ENCODE measurements around the gene RNF7. TPM values are rescaled to one million over a fixed set of nuclear protein-coding genes. Genes with fewer than 3 reads are reported as not detected.
A peak's percentile ranks its signal among the peaks of the same experiment; 100 is the strongest.
"Not testable (repeated sequence)": the region's sequence is repeated elsewhere in the genome, so short reads cannot be mapped to it uniquely, and the experiment has no call there.

Gene RNF7
- polyA plus RNA-seq (ENCODE audit: insufficient read length), result 97.5 TPM
- long read RNA-seq, donor 1, transcript RNF7-202 (3 exons, 805 nt), result minor isoform, 16 of 191 reads
- long read RNA-seq, donor 1, transcript RNF7-201 (3 exons, 2,763 nt), result major isoform, 153 of 191 reads
- long read RNA-seq, donor 1, partial matches to known transcripts, result 17 of 191 reads
- long read RNA-seq, donor 1, other reads (novel, unspliced or antisense), result 0 of 191 reads
- long read RNA-seq, donor 2, transcript RNF7-201 (3 exons, 2,763 nt), result major isoform, 113 of 140 reads
- long read RNA-seq, donor 2, transcript RNF7-202 (3 exons, 805 nt), result minor isoform, 16 of 140 reads
- long read RNA-seq, donor 2, partial matches to known transcripts, result 6 of 140 reads
- long read RNA-seq, donor 2, other reads (novel, unspliced or antisense), result 0 of 140 reads
- long read RNA-seq, donor 3, transcript RNF7-201 (3 exons, 2,763 nt), result major isoform, 106 of 140 reads
- long read RNA-seq, donor 3, transcript RNF7-202 (3 exons, 805 nt), result minor isoform, 19 of 140 reads
- long read RNA-seq, donor 3, partial matches to known transcripts, result 11 of 140 reads
- long read RNA-seq, donor 3, other reads (novel, unspliced or antisense), result 0 of 140 reads
- long read RNA-seq, donor 4, transcript RNF7-201 (3 exons, 2,763 nt), result major isoform, 14 of 24 reads
- long read RNA-seq, donor 4, partial matches to known transcripts, result 9 of 24 reads
- long read RNA-seq, donor 4, other reads (novel, unspliced or antisense), result 0 of 24 reads
- long read RNA-seq, donor 5, transcript RNF7-202 (3 exons, 805 nt), result minor isoform, 30 of 287 reads
- long read RNA-seq, donor 5, transcript RNF7-201 (3 exons, 2,763 nt), result major isoform, 231 of 287 reads
- long read RNA-seq, donor 5, partial matches to known transcripts, result 22 of 287 reads
- long read RNA-seq, donor 5, other reads (novel, unspliced or antisense), result 0 of 287 reads
- long read RNA-seq, donor 6, transcript RNF7-202 (3 exons, 805 nt), result minor isoform, 22 of 178 reads
- long read RNA-seq, donor 6, transcript RNF7-201 (3 exons, 2,763 nt), result major isoform, 151 of 178 reads
- long read RNA-seq, donor 6, partial matches to known transcripts, result 0 of 178 reads
- long read RNA-seq, donor 6, other reads (novel, unspliced or antisense), result 0 of 178 reads
- long read RNA-seq, donor 7, transcript RNF7-201 (3 exons, 2,763 nt), result major isoform, 173 of 207 reads
- long read RNA-seq, donor 7, transcript RNF7-202 (3 exons, 805 nt), result minor isoform, 22 of 207 reads
- long read RNA-seq, donor 7, partial matches to known transcripts, result 8 of 207 reads
- long read RNA-seq, donor 7, other reads (novel, unspliced or antisense), result 0 of 207 reads
- long read RNA-seq, donor 8, transcript RNF7-202 (3 exons, 805 nt), result minor isoform, 5 of 58 reads
- long read RNA-seq, donor 8, transcript RNF7-201 (3 exons, 2,763 nt), result major isoform, 47 of 58 reads
- long read RNA-seq, donor 8, partial matches to known transcripts, result 6 of 58 reads
- long read RNA-seq, donor 8, other reads (novel, unspliced or antisense), result 0 of 58 reads

- DNase-seq, result peak; percentile 94
Observed at GRCh38 chr3:141738022-141738890, at the start of gene RNF7. Gene RNF7, plus strand, starts transcription at chr3:141738298. Its CDS starts 44 bp downstream, at chr3:141738342.

DNA sequence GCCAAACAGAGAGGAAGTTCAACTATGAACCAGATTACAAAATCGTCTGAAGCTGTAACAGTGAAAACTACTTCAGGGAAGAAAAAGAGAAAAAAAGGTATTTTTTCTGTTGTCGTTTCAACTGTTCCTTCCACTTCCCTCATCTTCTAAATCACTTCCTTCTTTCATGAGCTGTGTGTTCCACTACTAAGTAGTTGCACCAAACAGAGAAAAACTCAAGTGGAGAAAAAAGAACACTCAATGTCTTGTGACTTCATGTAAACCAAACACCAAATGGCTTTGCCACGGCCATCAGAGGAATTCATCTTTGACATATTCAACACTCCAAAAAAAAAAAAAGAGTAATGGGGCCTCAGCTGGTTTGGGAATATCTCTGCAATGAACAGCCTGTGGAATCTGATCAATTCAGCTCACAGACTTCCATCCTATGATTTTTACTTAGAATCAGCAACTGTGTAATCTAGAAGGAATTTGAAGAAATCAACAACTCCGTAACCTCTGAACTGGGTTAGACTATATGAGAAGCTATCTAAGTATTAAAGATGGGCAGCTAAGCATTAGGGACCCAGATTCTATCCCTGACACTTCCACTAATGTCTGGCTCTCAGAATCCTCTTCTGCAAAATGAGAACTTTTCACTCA lies 47.5 kb upstream of the RNF7 start:
- no peak for DNase-seq

GRCh38 chr3:141691471-141691870 lies 46.6 kb upstream of the RNF7 start:
- not testable (repeated sequence) for DNase-seq

DNA sequence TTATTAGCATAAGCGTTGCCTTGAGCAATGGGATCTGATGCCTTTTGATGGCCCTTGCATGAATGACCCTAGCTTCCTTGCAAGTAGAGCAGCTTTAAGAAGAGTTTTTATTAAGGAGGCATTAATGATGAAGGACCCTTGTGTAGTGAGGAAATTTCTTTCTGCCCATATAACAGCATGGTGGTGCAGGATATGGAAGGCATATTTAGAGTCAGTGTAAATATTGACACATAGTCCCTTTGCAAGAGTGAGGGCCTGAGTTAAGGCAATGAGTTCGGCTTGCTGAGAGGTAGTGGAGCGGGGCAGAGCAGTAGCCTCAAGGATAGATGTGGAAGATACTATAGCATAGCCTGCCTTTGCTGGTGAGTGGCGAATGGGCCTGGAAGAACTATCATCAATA lies 45.1 kb upstream of the RNF7 start:
- not testable (repeated sequence) for DNase-seq

- no peak for DNase-seq
Observed at GRCh38 chr3:141699324-141699723, 38.8 kb upstream of the RNF7 start.

DNA sequence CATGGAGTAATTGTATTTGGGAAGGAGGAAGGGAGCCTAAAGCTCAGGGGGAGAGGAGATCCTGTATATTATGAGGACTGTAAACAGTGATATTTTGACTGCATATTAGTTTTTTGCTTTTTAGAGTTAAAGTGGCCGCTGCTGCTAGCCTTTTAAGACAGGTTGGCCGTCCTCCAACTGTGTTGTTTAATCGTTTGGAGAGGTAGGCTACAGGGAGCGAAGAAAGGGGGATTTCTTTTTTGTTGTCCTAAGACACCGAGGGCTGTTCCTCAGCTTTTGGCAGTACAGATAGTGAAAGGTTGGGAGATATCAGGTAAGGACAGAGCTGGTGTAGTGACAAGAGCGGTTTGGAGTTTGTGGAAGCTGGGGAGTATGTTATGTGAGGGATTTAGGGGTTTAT lies 38.2 kb upstream of the RNF7 start:
- no peak for DNase-seq

- DNase-seq, result not testable (repeated sequence)
Observed at GRCh38 chr3:141703367-141703766, 34.7 kb upstream of the RNF7 start.

DNA sequence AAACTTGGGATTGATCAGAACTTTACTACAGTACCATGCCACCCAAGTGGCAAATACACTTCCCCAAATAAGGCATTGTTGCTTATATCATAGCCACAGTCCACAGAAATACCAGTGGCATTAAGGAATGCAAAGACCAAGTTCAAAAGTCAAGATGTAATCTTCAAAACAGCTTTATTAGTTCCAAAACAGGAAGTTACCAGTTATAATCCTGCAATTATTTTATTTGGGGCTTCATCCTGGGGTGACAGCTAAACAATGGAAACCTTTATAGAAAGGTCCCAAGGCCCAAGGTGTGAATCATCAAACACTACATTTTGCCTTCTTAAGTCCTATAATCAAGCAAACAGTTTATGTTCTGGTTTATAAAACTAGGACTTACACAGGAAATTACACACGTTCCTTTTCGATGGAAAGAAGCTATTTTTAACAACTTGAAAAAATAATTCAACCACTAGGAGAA lies 30.3 kb upstream of the RNF7 start:
- DNase-seq, result no peak

GRCh38 chr3:141708367-141708766 lies 29.7 kb upstream of the RNF7 start:
- no peak for DNase-seq

- no peak for DNase-seq
Observed at GRCh38 chr3:141709126-141709770, 28.9 kb upstream of the RNF7 start.

GRCh38 chr3:141710121-141710520 lies 28.0 kb upstream of the RNF7 start:
- no peak for DNase-seq

DNA sequence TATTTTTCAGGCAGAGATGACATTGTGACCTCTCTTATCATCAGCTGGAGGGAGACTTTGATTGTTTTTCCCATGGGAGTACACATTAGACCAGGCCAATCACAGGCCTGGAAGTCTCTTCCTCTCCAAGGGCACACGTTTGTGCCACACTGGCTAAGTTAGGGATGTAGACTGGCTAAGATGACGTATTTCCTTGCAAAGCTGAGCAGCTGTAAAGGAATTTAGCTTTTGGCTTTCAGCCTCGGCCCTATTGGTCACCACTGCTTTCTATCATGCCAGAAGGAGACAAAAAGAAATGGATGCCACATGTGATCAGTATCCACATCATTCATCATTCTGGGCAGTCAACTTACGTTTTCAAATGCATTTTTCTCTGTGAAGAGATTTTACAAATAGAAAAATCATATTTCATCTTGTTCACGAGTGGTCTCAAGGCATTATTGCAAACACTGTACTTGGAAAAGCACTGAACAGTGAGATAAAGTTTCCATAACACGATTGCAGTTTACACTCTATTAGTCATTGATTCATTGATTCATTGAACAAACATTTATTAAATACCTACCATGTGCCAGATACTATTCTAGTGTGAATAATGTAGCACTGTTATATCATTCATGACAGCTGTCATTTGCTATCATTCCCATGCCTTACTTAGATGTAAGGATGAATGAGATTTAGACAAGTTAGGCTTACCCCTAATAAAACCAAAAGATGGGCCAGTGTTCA lies 27.0 kb upstream of the RNF7 start:
- no peak for DNase-seq

DNA sequence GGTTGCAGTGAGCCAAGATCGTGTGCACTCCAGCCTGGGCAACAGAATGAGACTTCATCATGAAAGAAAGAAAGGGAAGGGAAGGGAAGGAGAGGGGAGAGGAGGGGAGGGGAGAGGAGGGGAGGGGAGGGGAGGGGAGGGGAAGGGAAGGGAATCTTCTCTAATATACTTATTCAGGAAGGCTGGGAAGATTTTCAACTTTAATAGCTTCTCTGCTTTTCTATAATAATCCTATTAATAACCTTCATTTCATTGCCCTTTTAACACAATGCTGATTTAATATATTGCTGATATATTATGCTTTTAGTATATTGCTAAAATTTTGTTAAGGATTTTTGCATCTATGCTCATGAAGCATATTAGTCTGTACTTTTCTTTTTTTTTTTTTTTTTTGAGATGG lies 23.4 kb upstream of the RNF7 start:
- no peak for DNase-seq

DNA sequence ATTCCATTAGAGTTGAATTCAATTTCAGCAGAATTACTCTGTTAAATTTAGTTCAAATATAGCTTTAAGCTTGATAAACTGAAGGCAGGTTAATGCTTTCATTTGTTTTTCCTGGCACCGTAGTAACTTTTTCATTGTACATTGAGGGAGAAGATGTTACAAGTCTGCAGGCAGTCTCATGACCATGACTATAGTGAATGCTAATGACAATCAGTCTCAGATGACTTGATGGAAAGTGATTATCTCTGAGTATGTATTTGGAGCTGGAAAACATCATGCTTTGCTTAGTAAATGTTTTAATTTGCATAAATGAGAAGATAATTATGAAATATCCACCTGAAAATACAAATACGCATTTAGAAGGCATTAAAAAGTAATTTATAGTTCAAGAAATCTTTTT lies 16.0 kb upstream of the RNF7 start:
- no peak for DNase-seq

DNA sequence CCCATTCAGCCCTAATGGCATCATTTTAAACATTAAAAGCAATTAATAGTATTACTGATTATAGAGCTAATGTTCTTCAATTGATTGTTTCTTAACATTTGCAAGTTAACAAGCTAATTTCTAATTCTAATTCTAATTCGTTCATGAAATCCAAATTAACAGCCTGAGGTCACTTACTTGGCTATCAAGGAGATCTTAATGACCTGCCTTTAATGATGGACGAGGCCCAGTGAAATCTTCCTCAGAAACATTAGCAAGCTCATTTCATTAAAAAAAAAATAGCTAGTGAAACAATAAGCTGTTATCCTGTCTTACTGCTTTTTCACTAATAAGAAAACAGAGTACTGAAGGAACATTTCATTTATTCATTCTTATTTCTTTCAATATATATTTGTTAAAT lies 15.4 kb upstream of the RNF7 start:
- no peak for DNase-seq

DNA sequence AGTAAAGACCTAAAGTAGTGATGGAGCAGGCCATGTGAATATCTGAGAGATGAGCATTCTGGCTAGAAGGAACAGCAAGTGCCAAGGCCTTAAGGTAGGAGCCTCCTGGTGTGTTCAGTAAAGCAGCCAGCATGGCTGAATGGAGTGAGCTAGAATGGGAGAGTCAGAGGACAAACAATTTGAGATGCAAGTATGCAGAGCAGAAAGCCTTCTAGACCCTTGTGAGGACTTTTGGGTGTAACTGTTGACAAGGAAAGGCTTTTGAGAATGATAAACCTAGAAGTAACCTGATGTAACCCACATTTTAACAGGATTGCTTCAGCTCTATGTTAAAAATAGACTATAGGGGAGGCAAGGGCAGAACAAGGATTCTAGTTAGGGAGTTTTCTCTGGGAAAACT lies 14.8 kb upstream of the RNF7 start:
- no peak for DNase-seq

- no peak for DNase-seq
Observed at GRCh38 chr3:141724186-141724585, 13.9 kb upstream of the RNF7 start.

DNA sequence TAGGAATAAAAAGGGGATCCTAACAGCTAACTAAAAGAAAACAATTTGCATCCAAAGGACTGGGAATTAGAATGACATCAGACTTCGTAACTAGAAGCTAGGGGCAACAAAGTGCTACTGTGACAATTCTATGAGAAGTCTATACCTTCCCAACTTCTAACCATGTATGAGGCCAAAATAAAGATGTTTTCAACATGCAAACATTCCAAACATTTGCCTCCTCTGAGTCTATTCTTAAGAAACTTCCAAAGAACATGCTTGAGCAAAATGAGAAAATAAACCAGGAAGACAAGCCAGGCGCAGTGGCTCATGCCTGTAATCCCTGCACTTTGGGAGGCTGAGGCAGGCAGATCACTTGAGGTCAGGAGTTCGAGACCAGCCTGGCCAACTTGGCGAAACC lies 13.1 kb upstream of the RNF7 start:
- no peak for DNase-seq

GRCh38 chr3:141726483-141726882 lies 11.6 kb upstream of the RNF7 start:
- no peak for DNase-seq
